Panc1 (cell line): ENCODE results near the gene FUT7. TPM values are rescaled to one million over a fixed set of nuclear protein-coding genes. Genes with fewer than 3 reads are reported as not detected.

Experiments used
- ATAC-seq: fragments of 200-7000 bp; cut with Tn5 transposase; 2 replicates; pipeline ENCODE4 v1.9.1; 2020; ENCODE audit warnings: mild to moderate bottlenecking, moderate library complexity
- BruUV-seq: library from RNA; stranded (reverse); fragments of 400-500 nt; replicated peaks from 2 replicates; lab custom pipeline; 2021; lab: Mats Ljungman, UMichigan
- CTCF ChIA-PET: fragments of 300-600 bp; sonication (Branson Sonifier 250); formaldehyde crosslinking; loops from one replicate; lab custom pipeline; 2022; ENCODE audit warnings: antibody characterized with exemption; lab: Charles Lee
- POLR2A ChIA-PET: fragments of 300-600 bp; sonication (Branson Sonifier 250); formaldehyde crosslinking; loops from one replicate; lab custom pipeline; 2022; ENCODE audit warnings: antibody characterized with exemption; lab: Charles Lee
- DNase-seq: peaks from one replicate; pipeline ENCODE4 v3.0.0-alpha.2; 2010; ENCODE audit warnings: low read depth, low spot score
- H3K27ac ChIP-seq: 2 replicates; pipeline ENCODE4 v1.5.1; 2011; ENCODE audit warnings: mild to moderate bottlenecking, low read length, inconsistent platforms
- H3K27me3 ChIP-seq: fragments of 200-500 bp; sonication (Bioruptor generic); 2 replicates; pipeline ENCODE4 v1.6.0; 2014; ENCODE audit warnings: low read length, inconsistent platforms; ENCODE audit not compliant: control insufficient read depth, insufficient read depth
- H3K36me3 ChIP-seq: fragments of 200-500 bp; sonication (Bioruptor generic); 2 replicates; pipeline ENCODE4 v1.5.1; 2014; ENCODE audit warnings: inconsistent platforms, mild to moderate bottlenecking, low read length, moderate library complexity; ENCODE audit not compliant: control insufficient read depth, insufficient read depth
- H3K4me1 ChIP-seq: 2 replicates; pipeline ENCODE4 v1.5.1; 2011; ENCODE audit warnings: inconsistent platforms, mild to moderate bottlenecking, low read length, moderate library complexity; ENCODE audit not compliant: control insufficient read depth, insufficient read depth
- H3K4me3 ChIP-seq, 2 experiments: 2 replicates each; pipeline ENCODE4 v1.5.1; 2011 to 2012; ENCODE audit warnings: low read depth in 2 of 2, low read length in 2 of 2, mild to moderate bottlenecking in 2 of 2, inconsistent platforms in 1 of 2, moderate library complexity in 1 of 2
- H3K9me3 ChIP-seq: fragments of 200-500 bp; sonication (Bioruptor generic); 2 replicates; pipeline ENCODE4 v1.5.1; 2014; ENCODE audit warnings: low read depth, mild to moderate bottlenecking, inconsistent platforms, low read length, moderate library complexity; ENCODE audit not compliant: control insufficient read depth, insufficient read depth
- POLR2AphosphoS5 ChIP-seq: IDR thresholded peaks from 2 replicates; pipeline ENCODE4 v1.6.1; 2012; ENCODE audit warnings: mild to moderate bottlenecking, low read depth, low read length, moderate library complexity
- SIN3A ChIP-seq: IDR thresholded peaks from 2 replicates; pipeline ENCODE4 v1.6.1; 2012; ENCODE audit warnings: low read depth, mild to moderate bottlenecking, low read length, moderate library complexity, borderline replicate concordance; ENCODE audit not compliant: insufficient read depth
- TCF7L2 ChIP-seq: IDR thresholded peaks from 2 replicates; pipeline ENCODE4 v1.6.1; 2011; ENCODE audit warnings: mild to moderate bottlenecking, low read depth, low read length, inconsistent platforms
- in situ Hi-C: cut with HindIII; loops from 2 replicates; pipeline ENCODE4 v1.10.0; 2016; ENCODE audit warnings: low sequenced_read_pairs, low pct_unique_long_range_greater_than_20kb
- intact Hi-C: fragments of 100-400 bp; cut with micrococcal nuclease; formaldehyde crosslinking; loops from one replicate; pipeline ENCODE4 v1.10.0; 2022; ENCODE audit not compliant: unreplicated experiment
- total RNA-seq: library from RNA; stranded (reverse); gene quantifications from one replicate; pipeline ENCODE4 v1.2.1, GENCODE V29; 2021; ENCODE audit not compliant: unreplicated experiment
- TF ChIP-seq, protein P1 (sequence below), 2 experiments: IDR thresholded peaks; 2 replicates each; pipeline ENCODE4 v1.6.1; 2011 to 2012; ENCODE audit warnings: low read depth in 2 of 2, control low read depth in 1 of 2, low read length in 1 of 2, mild to moderate bottlenecking in 1 of 2, moderate library complexity in 1 of 2; ENCODE audit not compliant: insufficient read depth in 1 of 2
- TF ChIP-seq, protein P2 (sequence below): fragments of 450-650 bp; IDR thresholded peaks from 2 replicates; pipeline ENCODE4 v1.5.1; 2017; ENCODE audit warnings: mild to moderate bottlenecking

FUT7 gene
- total RNA-seq, 1 experiment from 2014 or later = not detected

DNA sequence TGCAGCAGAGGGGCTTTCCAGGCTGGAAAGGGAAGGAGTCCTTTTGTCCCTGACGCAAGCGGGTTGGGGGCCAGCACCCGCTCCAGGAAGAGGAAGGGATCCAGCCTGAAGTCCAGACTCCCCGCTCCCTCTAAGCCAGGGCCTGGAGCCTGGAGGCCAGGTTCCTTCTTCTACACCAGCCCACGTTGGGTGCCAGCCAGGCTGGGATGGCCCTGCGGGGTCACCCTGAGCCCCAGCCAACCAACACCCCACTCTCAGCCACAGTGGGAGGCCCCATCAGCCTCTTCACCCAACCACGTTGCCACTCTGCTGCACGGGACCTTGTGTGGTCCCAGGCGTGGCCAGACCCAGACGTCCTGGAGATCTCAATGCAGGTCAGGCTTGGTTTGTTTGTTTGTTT, 970 bp upstream of the FUT7 start:
- no peaks in the 10 kb centered on the region for H3K27me3 ChIP-seq
- POLR2A ChIA-PET = no interaction called here
- in situ Hi-C loops = no loop called here
- no peaks in the 10 kb centered on the region for H3K36me3 ChIP-seq
- H3K4me3 ChIP-seq = no peak overlapping the region
- TF ChIP-seq POLR2AphosphoS5 (no peak), SIN3A (no peak), TCF7L2 (no peak)
- TF ChIP-seq, protein P1, sequence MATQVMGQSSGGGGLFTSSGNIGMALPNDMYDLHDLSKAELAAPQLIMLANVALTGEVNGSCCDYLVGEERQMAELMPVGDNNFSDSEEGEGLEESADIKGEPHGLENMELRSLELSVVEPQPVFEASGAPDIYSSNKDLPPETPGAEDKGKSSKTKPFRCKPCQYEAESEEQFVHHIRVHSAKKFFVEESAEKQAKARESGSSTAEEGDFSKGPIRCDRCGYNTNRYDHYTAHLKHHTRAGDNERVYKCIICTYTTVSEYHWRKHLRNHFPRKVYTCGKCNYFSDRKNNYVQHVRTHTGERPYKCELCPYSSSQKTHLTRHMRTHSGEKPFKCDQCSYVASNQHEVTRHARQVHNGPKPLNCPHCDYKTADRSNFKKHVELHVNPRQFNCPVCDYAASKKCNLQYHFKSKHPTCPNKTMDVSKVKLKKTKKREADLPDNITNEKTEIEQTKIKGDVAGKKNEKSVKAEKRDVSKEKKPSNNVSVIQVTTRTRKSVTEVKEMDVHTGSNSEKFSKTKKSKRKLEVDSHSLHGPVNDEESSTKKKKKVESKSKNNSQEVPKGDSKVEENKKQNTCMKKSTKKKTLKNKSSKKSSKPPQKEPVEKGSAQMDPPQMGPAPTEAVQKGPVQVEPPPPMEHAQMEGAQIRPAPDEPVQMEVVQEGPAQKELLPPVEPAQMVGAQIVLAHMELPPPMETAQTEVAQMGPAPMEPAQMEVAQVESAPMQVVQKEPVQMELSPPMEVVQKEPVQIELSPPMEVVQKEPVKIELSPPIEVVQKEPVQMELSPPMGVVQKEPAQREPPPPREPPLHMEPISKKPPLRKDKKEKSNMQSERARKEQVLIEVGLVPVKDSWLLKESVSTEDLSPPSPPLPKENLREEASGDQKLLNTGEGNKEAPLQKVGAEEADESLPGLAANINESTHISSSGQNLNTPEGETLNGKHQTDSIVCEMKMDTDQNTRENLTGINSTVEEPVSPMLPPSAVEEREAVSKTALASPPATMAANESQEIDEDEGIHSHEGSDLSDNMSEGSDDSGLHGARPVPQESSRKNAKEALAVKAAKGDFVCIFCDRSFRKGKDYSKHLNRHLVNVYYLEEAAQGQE (IDR thresholded peaks at IDR 0.05; ENCODE audit: insufficient read depth in 1 of 2, low read depth in 2 of 2, low read length in 1 of 2) = no peak
- TF ChIP-seq, protein P2, sequence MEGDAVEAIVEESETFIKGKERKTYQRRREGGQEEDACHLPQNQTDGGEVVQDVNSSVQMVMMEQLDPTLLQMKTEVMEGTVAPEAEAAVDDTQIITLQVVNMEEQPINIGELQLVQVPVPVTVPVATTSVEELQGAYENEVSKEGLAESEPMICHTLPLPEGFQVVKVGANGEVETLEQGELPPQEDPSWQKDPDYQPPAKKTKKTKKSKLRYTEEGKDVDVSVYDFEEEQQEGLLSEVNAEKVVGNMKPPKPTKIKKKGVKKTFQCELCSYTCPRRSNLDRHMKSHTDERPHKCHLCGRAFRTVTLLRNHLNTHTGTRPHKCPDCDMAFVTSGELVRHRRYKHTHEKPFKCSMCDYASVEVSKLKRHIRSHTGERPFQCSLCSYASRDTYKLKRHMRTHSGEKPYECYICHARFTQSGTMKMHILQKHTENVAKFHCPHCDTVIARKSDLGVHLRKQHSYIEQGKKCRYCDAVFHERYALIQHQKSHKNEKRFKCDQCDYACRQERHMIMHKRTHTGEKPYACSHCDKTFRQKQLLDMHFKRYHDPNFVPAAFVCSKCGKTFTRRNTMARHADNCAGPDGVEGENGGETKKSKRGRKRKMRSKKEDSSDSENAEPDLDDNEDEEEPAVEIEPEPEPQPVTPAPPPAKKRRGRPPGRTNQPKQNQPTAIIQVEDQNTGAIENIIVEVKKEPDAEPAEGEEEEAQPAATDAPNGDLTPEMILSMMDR = no peak
- H3K9me3 ChIP-seq = no peaks in the 10 kb centered on the region
- CTCF ChIA-PET = interaction anchor here (0.5 kb wide), 1 partner anchor 114 kb away, joined by 3 read pairs; no protein-coding TSS in a partner anchor
- ATAC-seq (no peak), DNase-seq (no peak)
- no peak overlapping the region for H3K27ac ChIP-seq
- intact Hi-C loops = loop anchor here (10.0 kb wide), 1 partner anchor 88 kb away; the partner anchor contains the start of genes C8G and FBXW5
- no TSS peak for BruUV-seq
- H3K4me1 ChIP-seq = peaks cover 11% of the 10 kb centered on the region

DNA sequence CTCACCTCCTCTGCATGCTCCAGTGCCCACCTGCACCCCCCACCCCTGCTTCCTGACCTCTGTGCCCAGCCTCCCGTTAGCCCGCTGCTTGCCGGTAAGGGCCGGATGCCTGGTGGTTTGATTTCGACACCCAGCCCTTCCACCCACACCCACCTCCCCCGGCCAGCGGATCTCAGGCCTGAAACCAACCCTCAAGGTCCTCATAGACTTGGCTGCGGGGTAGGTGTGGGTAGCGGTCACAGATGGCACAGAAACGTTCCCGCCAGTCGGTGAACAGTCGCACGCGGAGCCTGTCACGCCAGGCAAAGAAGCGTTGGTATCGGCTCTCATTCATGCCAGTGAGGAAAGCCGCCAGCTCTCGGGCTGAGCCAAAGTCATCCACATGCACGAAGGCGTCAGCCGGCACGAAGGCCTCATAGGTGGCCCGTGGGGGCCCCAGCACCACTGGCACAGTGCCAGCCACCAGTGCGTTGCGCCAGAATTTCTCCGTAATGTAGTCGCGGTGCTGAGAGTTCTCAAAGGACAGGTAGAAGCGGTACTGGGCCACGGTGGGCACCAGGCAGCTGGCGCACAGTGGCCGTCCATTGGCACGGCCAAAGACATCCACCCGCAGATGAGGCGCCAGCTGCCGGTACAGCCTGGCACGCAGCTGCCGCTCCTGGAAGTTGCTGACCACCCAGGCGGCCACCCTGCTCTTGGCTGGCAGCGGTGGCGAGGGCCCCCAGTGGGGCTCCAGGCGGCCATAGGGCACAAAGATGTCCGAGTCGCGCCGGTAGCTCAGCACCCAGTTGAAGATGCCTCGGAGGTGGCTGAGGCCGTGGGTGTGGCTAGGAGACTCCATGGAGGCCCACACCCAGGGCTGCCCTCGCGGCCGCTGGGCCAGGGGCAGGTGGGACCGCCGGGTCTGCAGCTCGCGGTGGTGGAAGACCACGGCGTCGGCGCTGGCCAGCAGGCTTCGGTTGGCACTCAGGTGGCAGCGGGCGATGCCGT, 1.1 kb downstream of the FUT7 start:
- Histone ChIP-seq H3K27me3 (no peaks in the 10 kb centered on the region), H3K27ac (no peak overlapping the region), H3K4me1 (peaks cover 22% of the 10 kb centered on the region), H3K36me3 (no peaks in the 10 kb centered on the region), H3K9me3 (no peaks in the 10 kb centered on the region), H3K4me3 (no peak overlapping the region)
- intact Hi-C loops (loop anchor here (10.0 kb wide), 1 partner anchor 86 kb away; the partner anchor contains the start of genes C8G and FBXW5), in situ Hi-C loops (no loop called here)
- DNase-seq (no peak), ATAC-seq (no peak)
- POLR2A ChIA-PET = no interaction called here
- BruUV-seq = no TSS peak
- CTCF ChIA-PET = no interaction called here
- TF ChIP-seq TCF7L2 (no peak), POLR2AphosphoS5 (no peak), SIN3A (no peak)
- TF ChIP-seq, protein P2 = no peak
- TF ChIP-seq, protein P1 (IDR thresholded peaks at IDR 0.05; ENCODE audit: insufficient read depth in 1 of 2, low read depth in 2 of 2, low read length in 1 of 2) = no peak
